Glutamatergic neuron (in vitro differentiated cells): ENCODE measurements around the gene OR6K6. TPM values are rescaled to one million over a fixed set of nuclear protein-coding genes. Genes with fewer than 3 reads are reported as not detected.

Source experiments
- DNase-seq: peaks from one replicate; pipeline ENCODE4 v3.0.0; 2022
- H3K27ac Mint-ChIP-seq: one replicate; pipeline ENCODE4 v1.8.0; 2020; ENCODE audit warnings: mild to moderate bottlenecking, mixed read lengths, inconsistent platforms; ENCODE audit not compliant: unreplicated experiment
- H3K27me3 Mint-ChIP-seq: one replicate; pipeline ENCODE4 v1.8.0; 2020; ENCODE audit warnings: mild to moderate bottlenecking, moderate library complexity, mixed read lengths, inconsistent platforms; ENCODE audit not compliant: unreplicated experiment
- H3K36me3 Mint-ChIP-seq: one replicate; pipeline ENCODE4 v1.8.0; 2020; ENCODE audit warnings: mild to moderate bottlenecking, mixed read lengths, inconsistent platforms; ENCODE audit not compliant: unreplicated experiment
- H3K4me1 Mint-ChIP-seq: one replicate; pipeline ENCODE4 v1.8.0; 2020; ENCODE audit warnings: mild to moderate bottlenecking, low read depth, mixed read lengths, inconsistent platforms; ENCODE audit not compliant: unreplicated experiment
- H3K4me3 Mint-ChIP-seq: one replicate; pipeline ENCODE4 v1.8.0; 2020; ENCODE audit warnings: mild to moderate bottlenecking, mixed read lengths, inconsistent platforms; ENCODE audit not compliant: unreplicated experiment
- H3K9me3 Mint-ChIP-seq: one replicate; pipeline ENCODE4 v1.8.0; 2020; ENCODE audit warnings: mild to moderate bottlenecking, moderate library complexity, mixed read lengths, inconsistent platforms; ENCODE audit not compliant: unreplicated experiment
- total RNA-seq: library from RNA; stranded (reverse); fragmentation: NEBNext Ultra II Directional; extraction: Animal tissue kit (Norgen Biotek cat#: 25700); gene quantifications from one replicate; pipeline ENCODE4 v1.2.1, GENCODE V29; 2021; ENCODE audit not compliant: unreplicated experiment
- TF ChIP-seq, protein P1 (sequence below): fragments of 200-600 bp; sonication (generic); IDR thresholded peaks from one replicate; pipeline ENCODE4 v1.5.0; 2021; ENCODE audit not compliant: partially characterized antibody, unreplicated experiment

The OR6K6 gene
- total RNA-seq, 1 donor from 2014 or later: not detected

DNA sequence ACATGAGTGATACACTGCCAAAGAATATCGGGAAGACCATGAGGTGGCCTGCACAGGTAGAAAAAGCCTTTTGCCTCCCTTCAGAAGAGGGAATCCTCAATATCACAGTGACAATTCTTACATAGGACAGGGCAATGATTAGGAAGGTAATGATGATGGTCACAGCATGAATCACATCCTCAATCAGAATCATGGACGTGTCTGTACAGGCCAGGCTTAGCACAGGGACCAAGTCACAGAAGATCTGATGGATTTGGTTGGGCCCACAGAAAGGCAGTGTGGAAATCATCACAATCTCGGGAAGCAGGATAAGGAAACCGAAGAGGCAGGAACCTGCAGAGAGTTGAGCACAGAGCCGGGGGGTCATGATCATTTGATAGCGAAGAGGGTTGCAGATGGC is 37.2 kb upstream of the OR6K6 start:
- DNase-seq: no peak
- TF ChIP-seq, protein P1, sequence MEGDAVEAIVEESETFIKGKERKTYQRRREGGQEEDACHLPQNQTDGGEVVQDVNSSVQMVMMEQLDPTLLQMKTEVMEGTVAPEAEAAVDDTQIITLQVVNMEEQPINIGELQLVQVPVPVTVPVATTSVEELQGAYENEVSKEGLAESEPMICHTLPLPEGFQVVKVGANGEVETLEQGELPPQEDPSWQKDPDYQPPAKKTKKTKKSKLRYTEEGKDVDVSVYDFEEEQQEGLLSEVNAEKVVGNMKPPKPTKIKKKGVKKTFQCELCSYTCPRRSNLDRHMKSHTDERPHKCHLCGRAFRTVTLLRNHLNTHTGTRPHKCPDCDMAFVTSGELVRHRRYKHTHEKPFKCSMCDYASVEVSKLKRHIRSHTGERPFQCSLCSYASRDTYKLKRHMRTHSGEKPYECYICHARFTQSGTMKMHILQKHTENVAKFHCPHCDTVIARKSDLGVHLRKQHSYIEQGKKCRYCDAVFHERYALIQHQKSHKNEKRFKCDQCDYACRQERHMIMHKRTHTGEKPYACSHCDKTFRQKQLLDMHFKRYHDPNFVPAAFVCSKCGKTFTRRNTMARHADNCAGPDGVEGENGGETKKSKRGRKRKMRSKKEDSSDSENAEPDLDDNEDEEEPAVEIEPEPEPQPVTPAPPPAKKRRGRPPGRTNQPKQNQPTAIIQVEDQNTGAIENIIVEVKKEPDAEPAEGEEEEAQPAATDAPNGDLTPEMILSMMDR: no peak
- Mint-ChIP-seq H3K27me3 (no peaks in the 10 kb centered on the region), H3K4me3 (no peak overlapping the region), H3K36me3 (no peaks in the 10 kb centered on the region), H3K4me1 (no peaks in the 10 kb centered on the region), H3K27ac (no peak overlapping the region), H3K9me3 (no peaks in the 10 kb centered on the region)

DNA sequence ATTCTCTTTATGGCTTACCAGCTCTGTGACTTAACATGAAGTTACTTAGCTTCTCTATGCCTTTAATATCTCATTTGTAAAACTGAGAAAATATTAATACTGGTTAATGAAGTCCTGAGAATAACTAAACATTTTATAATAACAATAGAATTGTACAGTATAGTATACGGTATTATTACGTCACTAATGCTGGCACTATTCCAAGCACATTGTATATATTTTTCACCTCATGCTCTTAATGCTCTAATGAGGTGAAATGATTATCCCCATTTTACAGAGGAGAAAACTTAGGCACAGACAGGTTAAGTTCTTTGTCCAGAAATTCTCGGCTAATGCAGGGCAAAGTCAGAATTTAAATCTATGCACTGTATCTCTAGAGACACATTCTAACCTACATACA is 34.9 kb upstream of the OR6K6 start:
- peaks cover 3% of the 10 kb centered on the region for H3K27me3 Mint-ChIP-seq
- H3K4me1 Mint-ChIP-seq: no peaks in the 10 kb centered on the region
- no peaks in the 10 kb centered on the region for H3K36me3 Mint-ChIP-seq
- DNase-seq: no peak
- TF ChIP-seq, protein P1: no peak
- H3K27ac Mint-ChIP-seq: no peak overlapping the region
- H3K9me3 Mint-ChIP-seq: no peaks in the 10 kb centered on the region
- H3K4me3 Mint-ChIP-seq: no peak overlapping the region

DNA sequence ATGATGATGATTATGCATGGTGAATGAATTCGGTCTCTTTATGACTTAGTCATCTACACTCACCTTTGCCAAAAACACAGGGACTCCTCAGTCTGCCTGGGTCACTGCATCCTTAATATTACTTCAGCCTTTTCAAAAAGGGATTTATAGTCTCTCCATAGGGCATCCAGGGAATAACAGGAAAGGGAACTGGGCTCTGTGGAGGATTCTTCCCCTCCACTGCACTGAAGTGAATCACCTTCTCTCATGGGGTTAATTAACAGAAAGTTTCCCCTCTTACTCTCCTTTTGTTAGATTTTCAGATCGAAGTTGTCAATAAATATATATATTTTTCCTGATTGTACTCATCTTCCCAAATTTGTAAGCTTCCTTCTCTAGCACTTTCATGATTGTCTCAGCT is 33.9 kb upstream of the OR6K6 start, which contains the start of gene OR6K3:
OR6K3 (minus strand) TSS at position 101 of the 400 bp plus-strand sequence. CDS start 2,605 bp downstream, outside the sequence.
- no peaks in the 10 kb centered on the region for H3K36me3 Mint-ChIP-seq
- TF ChIP-seq, protein P1: no peak
- peaks cover 3% of the 10 kb centered on the region for H3K27me3 Mint-ChIP-seq
- DNase-seq: no peak
- no peaks in the 10 kb centered on the region for H3K9me3 Mint-ChIP-seq
- no peaks in the 10 kb centered on the region for H3K4me1 Mint-ChIP-seq
- H3K4me3 Mint-ChIP-seq: no peak within 1 kb of the TSS
- H3K27ac Mint-ChIP-seq: no peak within 1 kb of the TSS

DNA sequence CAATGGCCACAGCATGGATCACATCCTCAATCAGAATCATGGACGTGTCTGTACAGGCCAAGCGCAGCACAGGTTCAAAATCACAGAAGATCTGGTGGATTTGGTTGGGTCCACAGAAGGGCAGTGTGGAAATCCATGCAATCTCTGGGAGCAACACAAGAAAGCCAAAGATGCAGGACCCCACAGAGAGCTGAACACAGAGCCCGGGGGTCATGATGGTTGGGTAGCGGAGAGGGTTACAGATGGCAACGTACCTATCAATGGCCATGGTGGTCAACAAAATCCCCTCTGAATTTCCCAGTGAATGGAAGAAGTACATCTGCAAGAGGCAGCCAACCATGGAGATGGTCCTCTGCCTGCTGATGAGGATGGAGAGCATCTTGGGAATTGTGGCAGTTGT is 30.1 kb upstream of the OR6K6 start:
- no peaks in the 10 kb centered on the region for H3K36me3 Mint-ChIP-seq
- no peaks in the 10 kb centered on the region for H3K9me3 Mint-ChIP-seq
- peaks cover 3% of the 10 kb centered on the region for H3K27me3 Mint-ChIP-seq
- TF ChIP-seq, protein P1: no peak
- no peak for DNase-seq
- no peaks in the 10 kb centered on the region for H3K4me1 Mint-ChIP-seq
- H3K27ac Mint-ChIP-seq: no peak overlapping the region
- no peak overlapping the region for H3K4me3 Mint-ChIP-seq

DNA sequence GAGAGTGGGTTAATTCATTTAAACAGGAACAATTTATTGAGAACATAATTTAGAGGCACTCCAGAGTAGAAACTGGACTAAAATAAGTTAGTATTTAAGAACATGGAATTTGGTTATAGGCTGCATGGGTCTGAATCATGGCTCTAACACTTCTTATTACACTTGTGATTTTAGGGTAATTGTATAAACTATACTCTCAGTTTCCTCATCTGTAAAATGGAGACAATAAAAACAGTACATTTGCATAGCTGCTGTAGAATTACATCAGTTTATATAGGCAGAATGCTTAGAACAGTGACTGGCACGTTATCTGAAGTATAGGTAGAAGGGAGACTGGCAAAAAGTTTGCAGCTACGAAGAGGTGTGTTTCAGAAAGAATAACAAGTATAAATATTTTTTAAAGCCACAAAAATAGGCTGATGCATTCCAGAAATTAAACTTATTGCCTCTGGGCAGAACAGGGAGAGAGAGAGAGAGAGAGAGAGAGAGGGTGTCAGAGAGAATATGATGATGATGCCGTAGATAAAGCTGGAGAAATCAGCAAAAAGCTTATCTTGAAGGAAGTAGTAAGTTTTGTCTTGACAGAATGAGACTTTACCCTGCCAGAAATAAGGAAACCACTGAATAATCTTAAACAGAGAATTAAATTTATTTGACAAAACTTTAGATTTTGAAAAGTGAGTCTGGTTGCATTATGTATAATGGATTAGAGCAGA is 25.9 kb upstream of the OR6K6 start:
- TF ChIP-seq, protein P1: no peak
- Mint-ChIP-seq H3K27me3 (peaks cover 3% of the 10 kb centered on the region), H3K36me3 (no peaks in the 10 kb centered on the region), H3K9me3 (no peaks in the 10 kb centered on the region), H3K4me3 (no peak overlapping the region), H3K4me1 (no peaks in the 10 kb centered on the region), H3K27ac (no peak overlapping the region)
- DNase-seq: no peak
